Measurements from ENCODE around the gene ABHD8.

ABHD8 gene

GRCh38 chr19:17303167-17303939 lies at the start of gene ABHD8:
TSS of gene ABHD8 (minus strand) at chr19:17303425. CDS start at chr19:17301616, 1,809 bp downstream.
- TF ChIP-seq CTCF (IDR thresholded peaks at IDR 0.05; ENCODE audit: low read depth, low read length): peak; percentile 32
- peak within 1 kb of the TSS; percentile 68 to 69 for H3K4me3 ChIP-seq (replicated peaks in 1 of 2; ENCODE audit: low read depth in 2 of 2, low read length in 2 of 2)
- peak; percentile 97 for DNase-seq (ENCODE audit: low read depth in 2 of 2)

GRCh38 chr19:17352608-17353280 lies 49.5 kb upstream of the ABHD8 start:
- no peak overlapping the region for H3K4me3 ChIP-seq (replicated peaks in 1 of 2; ENCODE audit: low read depth in 2 of 2, low read length in 2 of 2)
- TF ChIP-seq CTCF (IDR thresholded peaks at IDR 0.05; ENCODE audit: low read depth, low read length): no peak
- DNase-seq (ENCODE audit: low read depth in 2 of 2): peak in 1 of 2 donors; percentile 74

- TF ChIP-seq CTCF (IDR thresholded peaks at IDR 0.05; ENCODE audit: low read depth, low read length): no peak
- no peak overlapping the region for H3K4me3 ChIP-seq (replicated peaks in 1 of 2; ENCODE audit: low read depth in 2 of 2, low read length in 2 of 2)
These were observed 48.7 kb upstream of the ABHD8 start for GRCh38 chr19:17351815-17352435.

GRCh38 chr19:17348700-17349099 lies 45.5 kb upstream of the ABHD8 start:
- DNase-seq (ENCODE audit: low read depth in 2 of 2): peak; percentile 79 to 85
- H3K4me3 ChIP-seq (replicated peaks in 1 of 2; ENCODE audit: low read depth in 2 of 2, low read length in 2 of 2): peak overlapping the region in 1 of 2 donors; percentile 24
- TF ChIP-seq CTCF (IDR thresholded peaks at IDR 0.05; ENCODE audit: low read depth, low read length): no peak

More at GRCh38 chr19:17351815-17352435, 48.7 kb upstream of the ABHD8 start:
- DNase-seq (ENCODE audit: low read depth in 2 of 2): no peak

- no peak overlapping the region for H3K4me3 ChIP-seq (replicated peaks in 1 of 2; ENCODE audit: low read depth in 2 of 2, low read length in 2 of 2)
- DNase-seq (ENCODE audit: low read depth in 2 of 2): no peak
- no peak for TF ChIP-seq CTCF (IDR thresholded peaks at IDR 0.05; ENCODE audit: low read depth, low read length)
These were observed 44.7 kb upstream of the ABHD8 start for GRCh38 chr19:17347877-17348276.

- peak; percentile 54 to 76 for DNase-seq (ENCODE audit: low read depth in 2 of 2)
- TF ChIP-seq CTCF (IDR thresholded peaks at IDR 0.05; ENCODE audit: low read depth, low read length): no peak
- H3K4me3 ChIP-seq (replicated peaks in 1 of 2; ENCODE audit: low read depth in 2 of 2, low read length in 2 of 2): no peak overlapping the region
These were observed 44.1 kb upstream of the ABHD8 start for GRCh38 chr19:17347361-17347760.
